PC-3 (cell line): ENCODE results near the gene TNFRSF19.

ENCODE experiments used
- EZH2 ChIP-seq: fragments of 300-600 bp; sonication (generic); IDR thresholded peaks from one replicate; pipeline ENCODE4 v1.6.1; 2017; ENCODE audit warnings: antibody characterized with exemption, mild to moderate bottlenecking, low read length; ENCODE audit not compliant: unreplicated experiment
- EZH2phosphoT487 ChIP-seq: fragments of 300-600 bp; sonication (generic); IDR thresholded peaks from 2 replicates; pipeline ENCODE4 v1.6.1; 2018; ENCODE audit warnings: mild to moderate bottlenecking, antibody characterized with exemption, low read length, borderline replicate concordance
- TF ChIP-seq, protein P1 (sequence below): fragments of 300-600 bp; sonication (generic); conservative IDR thresholded peaks from 2 replicates; pipeline ENCODE4 v1.5.1; 2017; ENCODE audit warnings: antibody characterized with exemption, low read depth, mild to moderate bottlenecking, low read length

DNA sequence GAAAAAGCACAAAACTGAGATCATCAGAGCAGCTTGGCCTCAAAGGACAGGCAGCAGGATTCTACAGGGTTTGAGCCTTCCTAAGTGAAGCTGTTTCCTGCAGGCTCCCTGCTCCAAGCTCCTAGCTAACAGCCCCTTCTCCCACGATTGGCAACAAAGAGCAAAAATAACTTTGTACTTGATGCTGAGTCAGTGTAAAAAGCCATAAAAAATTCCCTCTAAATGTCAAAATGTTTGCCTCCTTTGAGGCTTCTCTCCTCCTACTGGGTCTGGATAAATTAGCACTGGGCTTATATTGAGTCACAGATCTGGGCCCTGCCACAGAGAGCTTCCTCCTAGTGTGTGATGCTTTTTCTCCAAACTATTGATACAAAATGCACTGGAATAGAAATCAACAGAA lies 153.3 kb downstream of the TNFRSF19 start:
- TF ChIP-seq, protein P1, sequence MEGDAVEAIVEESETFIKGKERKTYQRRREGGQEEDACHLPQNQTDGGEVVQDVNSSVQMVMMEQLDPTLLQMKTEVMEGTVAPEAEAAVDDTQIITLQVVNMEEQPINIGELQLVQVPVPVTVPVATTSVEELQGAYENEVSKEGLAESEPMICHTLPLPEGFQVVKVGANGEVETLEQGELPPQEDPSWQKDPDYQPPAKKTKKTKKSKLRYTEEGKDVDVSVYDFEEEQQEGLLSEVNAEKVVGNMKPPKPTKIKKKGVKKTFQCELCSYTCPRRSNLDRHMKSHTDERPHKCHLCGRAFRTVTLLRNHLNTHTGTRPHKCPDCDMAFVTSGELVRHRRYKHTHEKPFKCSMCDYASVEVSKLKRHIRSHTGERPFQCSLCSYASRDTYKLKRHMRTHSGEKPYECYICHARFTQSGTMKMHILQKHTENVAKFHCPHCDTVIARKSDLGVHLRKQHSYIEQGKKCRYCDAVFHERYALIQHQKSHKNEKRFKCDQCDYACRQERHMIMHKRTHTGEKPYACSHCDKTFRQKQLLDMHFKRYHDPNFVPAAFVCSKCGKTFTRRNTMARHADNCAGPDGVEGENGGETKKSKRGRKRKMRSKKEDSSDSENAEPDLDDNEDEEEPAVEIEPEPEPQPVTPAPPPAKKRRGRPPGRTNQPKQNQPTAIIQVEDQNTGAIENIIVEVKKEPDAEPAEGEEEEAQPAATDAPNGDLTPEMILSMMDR: no peak
- TF ChIP-seq EZH2phosphoT487: no peak
- no peak for TF ChIP-seq EZH2
